ENCODE results near the gene MTCL1. TPM values are rescaled to one million over a fixed set of nuclear protein-coding genes. Genes with fewer than 3 reads are reported as not detected.

Gene MTCL1
- total RNA-seq, 1 donor from 2014 or later: 0.42 TPM

DNA sequence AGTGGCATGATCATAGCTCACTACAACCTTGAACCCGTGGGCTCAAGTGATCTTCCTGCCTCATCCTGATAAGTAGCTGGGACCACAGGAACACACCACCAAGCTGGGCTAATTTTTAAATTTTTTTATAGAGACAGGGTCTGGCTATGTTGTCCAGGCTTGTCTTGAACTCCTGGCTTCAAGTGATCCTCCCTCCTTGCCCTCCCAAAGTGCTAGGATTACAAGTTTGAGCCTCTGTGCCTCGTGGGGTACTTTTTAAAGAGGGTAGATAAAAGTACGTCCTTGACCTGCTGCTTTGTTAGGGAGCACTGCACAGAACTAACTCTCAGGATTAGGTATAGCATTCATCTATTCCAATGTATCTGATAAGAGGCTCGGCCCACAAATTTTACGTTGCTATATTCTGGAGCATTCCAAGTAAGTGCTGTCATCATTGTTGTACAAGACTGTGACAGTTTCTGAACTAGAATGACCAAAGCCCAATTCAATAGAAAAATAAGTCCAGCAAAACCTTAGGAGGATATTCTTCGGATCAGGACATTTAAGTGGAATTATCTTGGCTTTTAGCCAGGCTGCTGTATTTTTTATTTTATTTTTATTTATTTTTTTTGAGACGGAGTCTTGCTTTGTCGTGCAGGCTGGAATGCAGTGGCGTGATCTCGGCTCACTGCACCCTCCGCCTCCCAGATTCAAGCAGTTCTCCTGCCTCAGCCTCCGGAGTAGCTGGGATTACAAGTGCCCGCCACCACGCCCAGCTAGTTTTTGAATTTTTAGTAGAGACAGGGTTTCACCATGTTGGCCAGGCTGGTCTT, 4.1 kb downstream of the MTCL1 start:
- intact Hi-C loops (cut with micrococcal nuclease): no loop called here

DNA sequence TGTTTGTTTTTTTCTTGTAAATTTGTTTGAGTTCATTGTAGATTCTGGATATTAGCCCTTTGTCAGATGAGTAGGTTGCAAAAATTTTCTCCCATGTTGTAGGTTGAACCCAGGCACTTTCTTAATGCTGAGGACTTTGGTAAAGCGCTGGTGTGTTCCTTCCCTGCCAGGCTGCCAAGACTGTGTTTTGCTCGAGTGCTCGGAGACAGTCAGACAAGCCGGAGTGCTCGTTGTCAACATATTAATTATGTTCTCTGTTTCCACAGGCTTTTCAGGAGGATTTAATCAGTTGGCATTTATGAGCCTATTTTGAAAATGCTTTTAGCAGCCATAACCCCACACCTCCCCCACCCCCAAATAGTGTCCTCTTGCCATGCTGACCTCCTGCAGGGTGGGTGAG, 6.4 kb downstream of the MTCL1 start:
- intact Hi-C loops (cut with micrococcal nuclease): no loop called here

DNA sequence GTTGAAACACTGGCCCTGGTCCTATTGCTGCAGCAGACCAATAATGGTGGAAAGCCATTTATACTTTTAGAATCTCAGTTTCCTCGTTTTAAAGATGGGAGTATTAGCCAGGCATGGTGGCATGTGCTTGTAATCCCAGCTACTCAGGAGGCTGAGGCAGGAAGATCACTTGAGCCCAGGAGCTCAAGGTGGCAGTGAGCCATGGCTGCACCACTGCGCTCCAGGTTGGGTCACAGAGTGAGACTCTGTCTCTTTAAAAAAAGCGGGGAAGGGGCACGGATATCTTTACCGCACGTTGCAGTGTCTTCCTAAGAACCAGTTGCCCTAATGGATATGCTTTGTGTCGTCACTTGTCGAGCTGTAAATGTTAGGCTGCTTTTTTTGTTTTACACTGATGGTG, 8.3 kb downstream of the MTCL1 start:
- intact Hi-C loops (cut with micrococcal nuclease): no loop called here

DNA sequence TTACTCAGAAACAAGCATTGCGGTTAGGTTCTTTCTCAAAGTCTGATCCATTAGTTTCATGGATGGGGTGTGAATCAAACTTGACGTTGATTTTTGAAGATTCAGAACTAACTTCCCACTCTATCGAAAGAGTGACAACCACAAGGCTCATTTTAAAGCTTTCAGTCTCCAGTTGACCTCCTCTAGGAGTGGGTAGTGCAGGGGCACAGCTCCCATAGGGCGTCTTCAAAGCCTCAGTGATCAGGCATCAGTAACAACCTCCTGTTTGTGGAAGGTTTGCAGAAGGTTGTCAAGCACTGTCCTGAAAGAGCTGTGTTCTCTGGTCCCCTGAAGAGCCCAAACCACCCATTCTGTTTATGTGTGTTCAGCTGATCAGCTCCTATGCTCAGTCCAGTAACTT, 10.2 kb downstream of the MTCL1 start:
- intact Hi-C loops (cut with micrococcal nuclease): no loop called here

DNA sequence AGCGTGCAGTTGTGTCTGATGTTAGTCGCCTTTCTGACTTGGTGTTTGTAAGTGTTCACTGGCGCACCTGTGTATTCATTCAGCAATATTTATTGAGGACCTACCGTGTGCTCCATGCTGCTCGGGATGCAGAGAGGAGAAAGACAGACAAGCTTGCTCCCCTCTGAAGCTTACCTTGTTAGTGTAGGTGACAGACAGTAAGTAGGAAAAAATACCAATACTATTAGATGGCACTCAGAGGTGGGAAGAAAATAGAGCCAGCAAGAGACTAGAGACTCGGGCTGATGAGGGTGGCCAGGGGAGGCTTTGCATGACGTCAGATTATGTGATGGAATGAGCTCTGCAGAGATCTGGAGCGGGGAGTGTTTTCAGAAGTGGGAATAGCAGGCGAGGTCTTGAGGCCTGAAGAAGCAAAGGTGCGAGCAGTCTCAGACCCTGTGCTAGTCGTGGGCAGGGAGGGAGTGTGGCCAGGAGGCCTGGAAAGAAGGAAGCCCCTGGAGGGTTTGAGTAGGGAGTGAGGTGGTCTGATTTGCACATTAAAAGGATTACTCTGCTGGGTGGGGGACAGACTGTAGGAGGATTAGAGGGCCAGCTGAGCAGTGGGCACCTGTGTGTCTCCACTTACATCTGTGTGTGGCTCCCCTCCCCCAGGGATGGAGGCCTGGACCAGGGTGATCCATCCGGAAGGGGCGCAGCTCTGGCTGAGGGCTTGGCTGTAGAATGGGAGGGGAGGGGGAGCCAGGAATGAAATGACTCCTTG, 11.8 kb downstream of the MTCL1 start:
- intact Hi-C loops (cut with micrococcal nuclease): no loop called here

DNA sequence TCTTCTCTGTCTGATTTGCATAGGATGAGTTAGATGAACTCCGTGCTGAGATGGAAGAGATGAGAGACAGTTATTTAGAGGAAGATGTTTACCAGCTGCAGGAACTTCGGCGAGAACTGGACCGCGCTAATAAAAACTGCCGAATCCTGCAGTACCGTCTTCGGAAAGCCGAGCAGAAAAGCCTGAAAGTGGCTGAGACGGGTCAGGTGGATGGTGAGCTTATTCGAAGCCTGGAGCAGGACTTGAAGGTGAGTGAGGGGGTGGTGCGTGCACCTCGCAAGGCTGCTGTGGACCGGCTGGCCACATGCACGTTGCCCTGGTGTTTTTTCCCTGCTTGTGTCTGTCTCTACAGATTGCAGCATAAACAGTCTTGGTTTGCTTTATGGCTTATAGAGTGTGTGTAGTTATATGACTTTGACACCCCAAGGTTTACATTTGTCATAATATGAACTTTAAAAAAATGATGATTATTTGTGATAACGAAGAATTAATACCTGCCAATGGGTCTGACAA, 13.1 kb downstream of the MTCL1 start:
- intact Hi-C loops (cut with micrococcal nuclease): no loop called here

DNA sequence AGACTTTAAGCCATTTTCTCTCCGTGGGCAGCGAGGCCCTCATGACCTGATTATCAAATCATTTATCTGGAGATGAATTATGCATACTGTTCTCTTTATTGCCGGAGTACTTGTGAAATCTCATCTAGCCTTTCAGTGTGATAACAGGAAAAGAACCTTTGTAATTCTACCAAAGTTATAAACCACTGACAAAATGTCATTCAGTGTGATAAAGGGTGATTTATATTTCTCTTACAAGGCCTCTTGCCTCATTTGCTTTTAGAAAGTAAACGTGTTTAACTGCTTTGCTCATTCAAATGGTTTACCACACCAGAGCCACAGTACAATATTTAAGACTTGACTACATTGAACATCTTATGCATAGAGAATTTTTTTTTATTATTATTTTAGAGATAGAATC, 13.8 kb downstream of the MTCL1 start:
- intact Hi-C loops (cut with micrococcal nuclease): no loop called here

DNA sequence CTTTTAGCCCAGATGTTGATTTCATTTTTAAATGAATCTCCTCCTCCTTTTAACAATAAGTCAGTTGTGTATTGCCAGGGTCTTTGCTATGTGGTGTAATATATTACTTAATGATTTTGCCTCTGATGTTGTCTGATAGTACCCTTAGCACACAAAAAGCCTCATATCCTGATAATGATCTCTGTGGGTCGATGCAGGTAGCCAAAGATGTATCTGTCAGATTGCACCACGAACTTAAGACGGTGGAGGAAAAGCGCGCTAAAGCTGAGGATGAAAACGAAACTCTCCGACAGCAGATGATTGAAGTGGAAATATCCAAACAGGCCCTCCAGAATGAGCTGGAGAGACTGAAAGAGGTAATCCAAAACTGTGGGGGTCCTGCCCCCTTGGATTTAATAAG, 14.8 kb downstream of the MTCL1 start:
- intact Hi-C loops (cut with micrococcal nuclease): no loop called here

DNA sequence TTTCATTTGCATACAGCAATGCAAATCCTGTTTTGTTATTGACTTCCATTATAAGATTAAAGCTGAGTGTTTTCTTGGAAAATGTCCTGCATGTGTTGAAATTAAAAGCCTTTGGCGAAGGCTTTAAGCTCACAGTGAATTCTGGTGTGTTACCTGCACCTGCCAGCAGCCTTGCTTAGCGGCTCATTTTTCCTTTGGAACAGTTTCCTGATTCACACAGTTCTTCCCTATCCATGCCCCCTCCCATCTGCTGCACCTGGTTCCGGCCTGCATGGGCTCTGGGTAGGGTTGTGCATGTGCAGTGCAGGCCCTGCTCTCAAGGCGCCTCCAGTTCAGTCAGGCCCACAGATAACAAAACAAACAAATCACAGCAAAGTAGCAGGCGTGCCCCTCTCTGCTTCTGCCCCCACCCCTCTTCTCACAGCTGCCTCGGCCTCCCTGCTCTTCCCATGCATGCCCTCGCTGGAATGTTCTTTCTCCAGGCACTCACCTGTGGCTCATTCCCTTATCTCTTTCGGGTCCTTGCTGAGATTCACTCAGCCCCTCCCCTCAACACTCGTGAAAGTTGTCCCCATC, 15.8 kb downstream of the MTCL1 start:
- intact Hi-C loops (cut with micrococcal nuclease): no loop called here

DNA sequence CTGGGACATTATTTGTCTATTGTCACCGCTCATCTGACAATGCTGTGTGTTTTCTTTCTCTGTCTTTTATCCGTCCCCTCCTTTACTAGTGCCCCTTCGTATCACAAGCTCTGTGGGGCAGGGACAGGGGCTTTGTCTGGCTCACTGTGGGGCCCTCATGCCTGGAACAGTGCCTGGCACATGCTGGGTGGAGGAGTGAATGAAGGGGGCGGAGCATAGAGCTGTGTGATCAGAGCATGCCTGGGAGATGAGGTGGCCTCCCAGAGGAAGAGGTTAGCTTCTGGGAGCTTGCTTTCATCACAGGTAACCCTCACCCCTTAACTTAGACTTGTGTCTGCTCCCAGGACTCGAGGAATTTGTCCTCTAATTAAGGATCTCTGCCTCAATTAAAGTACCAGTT, 16.4 kb downstream of the MTCL1 start:
- intact Hi-C loops (cut with micrococcal nuclease): no loop called here

DNA sequence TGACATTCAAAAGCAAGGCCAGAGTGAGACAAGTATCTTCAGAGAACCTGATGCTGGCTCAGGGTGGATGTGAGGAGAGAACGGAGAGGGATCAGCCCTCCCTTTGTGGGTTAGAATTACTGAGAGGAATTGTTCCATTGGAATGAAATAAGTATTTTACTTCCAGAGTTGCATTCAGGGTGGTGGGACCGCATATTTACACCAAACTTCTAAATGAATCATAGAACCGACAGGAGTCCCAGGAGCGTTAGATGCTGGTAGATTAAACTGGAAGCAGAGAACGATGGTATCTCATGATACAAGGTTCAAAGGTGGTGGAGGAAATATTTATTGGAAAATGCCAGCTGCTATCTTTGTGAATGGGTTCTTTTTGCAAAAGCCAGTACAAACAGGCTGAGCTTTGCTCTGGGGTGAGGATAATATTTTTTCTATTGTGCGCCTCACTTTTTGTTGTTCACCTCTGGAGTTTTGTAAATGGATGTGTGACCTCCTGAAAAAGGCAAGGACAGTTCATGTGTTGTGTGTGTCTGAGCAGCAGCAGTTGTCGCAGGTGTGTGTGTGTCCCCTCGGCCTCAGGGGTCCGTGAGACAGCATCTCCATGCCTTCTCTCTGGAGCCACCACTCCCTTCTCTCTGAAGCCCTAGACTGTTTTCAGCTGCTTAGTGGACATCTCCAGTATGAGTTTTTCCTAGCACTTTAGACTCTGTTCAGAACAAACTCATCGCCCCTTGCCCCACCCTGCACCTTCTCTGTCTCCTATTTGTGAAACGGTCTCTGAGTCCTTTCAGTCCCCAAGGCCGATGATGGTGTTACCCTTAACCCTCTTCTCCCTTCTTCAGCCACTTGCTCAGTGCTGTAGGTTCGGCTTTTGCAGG, 17.8 kb downstream of the MTCL1 start:
- intact Hi-C loops (cut with micrococcal nuclease): no loop called here

DNA sequence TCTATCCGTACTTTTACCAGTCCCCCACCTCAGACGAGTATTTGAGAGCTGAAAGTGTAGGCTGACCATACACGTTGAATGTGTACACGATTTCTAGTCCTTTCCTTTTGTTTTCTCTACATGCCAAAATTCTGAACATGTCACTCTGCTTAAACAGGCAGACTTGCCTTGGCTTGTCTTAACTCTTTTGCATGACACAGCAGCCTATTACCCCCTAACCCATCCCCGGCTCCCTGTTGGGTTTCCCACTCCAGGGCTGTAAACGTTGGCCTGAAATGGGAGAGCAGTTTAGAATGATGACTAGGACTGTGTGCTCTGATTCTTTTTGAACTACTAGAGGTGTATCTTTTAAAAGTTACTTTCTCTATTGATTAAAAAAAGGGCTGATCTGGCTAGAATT, 19.1 kb downstream of the MTCL1 start:
- intact Hi-C loops (cut with micrococcal nuclease): no loop called here

DNA sequence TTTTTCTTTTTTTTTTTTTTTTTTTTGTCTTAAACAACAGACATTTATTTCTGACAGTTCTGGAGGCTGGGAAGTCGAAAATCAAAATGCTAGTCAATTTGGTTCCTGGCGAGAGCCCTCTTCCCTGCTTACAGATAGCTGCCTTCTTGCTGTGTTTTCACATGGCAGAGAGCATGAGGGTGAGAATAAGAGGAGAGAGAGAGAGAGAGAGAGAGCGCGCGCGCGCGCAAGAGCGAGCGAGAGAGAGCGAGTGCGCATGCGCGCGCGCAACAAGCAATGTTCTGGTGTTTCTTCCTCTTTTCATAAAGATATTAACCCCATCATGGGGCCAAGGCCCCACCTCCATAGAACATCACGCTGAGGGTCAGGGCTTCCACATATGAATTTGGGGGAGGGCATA, 20.9 kb downstream of the MTCL1 start:
- intact Hi-C loops (cut with micrococcal nuclease): no loop called here

DNA sequence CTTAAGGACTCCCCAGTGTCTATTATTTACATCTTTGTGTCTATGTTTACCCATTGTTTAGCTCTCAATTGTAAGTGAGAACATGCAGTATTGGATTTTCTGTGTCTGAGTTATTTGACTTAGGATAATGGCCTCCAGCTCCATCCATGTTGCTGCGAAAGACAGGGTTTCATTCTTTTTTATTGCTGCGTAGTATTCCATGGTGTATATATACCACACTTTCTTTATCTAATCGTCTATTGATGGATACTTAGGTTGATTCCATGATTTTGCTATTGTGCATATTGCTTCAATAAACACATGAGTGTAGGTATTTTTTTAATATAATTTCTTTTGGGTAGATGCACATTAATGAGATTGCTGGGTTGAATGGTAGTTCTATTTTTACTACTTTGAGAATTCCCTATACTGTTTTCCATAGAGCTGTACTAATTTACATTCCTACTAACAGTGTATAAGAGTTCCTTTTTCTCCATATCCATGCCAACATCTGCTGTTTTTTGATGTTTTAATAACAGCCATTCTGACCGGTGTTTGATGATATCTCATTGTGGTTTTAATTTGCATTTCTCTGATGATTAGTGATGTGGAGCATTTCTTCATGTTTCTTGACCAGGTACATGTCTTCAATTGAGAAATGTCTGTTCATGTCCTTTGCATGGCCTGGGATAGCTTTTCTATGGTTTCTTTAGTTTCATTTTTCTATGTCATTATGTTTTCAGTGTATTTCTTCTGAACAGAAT, 21.8 kb downstream of the MTCL1 start:
- intact Hi-C loops (cut with micrococcal nuclease): no loop called here

DNA sequence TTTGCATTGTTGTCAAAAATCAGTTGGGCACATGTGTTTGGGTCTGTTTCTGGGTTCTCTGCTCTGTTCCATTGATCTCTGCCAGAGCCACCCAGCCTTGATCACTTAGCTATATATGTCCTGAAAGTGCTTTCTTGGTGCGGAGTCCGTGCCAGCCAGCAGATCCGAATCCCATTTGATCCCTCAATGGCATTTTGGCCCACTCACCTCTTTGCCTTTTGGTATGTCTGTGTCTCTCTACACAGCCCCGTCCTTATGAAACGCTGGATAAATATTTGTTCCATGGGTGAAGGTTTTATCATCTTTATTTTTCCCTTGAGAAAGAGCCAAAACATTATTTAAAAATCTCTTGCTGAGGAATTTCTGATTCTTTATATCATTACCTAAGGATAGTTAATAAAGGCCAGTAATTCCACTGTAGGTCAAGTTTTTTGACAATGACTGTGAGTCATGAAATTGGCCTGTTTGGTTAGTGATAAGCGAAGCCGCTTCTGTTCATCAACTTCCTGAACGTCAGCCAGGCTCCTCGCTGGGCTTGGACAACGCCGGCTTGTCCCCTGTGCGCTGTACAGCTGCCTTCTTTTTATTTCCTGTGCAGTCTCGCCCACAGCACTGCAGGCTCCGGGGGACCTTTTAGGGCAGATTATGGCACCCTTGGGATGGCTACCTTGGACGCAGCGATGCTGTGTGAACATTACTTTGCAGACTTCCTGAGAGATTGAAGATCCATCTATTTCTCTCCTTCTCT, 24.9 kb downstream of the MTCL1 start:
- intact Hi-C loops (cut with micrococcal nuclease): no loop called here

DNA sequence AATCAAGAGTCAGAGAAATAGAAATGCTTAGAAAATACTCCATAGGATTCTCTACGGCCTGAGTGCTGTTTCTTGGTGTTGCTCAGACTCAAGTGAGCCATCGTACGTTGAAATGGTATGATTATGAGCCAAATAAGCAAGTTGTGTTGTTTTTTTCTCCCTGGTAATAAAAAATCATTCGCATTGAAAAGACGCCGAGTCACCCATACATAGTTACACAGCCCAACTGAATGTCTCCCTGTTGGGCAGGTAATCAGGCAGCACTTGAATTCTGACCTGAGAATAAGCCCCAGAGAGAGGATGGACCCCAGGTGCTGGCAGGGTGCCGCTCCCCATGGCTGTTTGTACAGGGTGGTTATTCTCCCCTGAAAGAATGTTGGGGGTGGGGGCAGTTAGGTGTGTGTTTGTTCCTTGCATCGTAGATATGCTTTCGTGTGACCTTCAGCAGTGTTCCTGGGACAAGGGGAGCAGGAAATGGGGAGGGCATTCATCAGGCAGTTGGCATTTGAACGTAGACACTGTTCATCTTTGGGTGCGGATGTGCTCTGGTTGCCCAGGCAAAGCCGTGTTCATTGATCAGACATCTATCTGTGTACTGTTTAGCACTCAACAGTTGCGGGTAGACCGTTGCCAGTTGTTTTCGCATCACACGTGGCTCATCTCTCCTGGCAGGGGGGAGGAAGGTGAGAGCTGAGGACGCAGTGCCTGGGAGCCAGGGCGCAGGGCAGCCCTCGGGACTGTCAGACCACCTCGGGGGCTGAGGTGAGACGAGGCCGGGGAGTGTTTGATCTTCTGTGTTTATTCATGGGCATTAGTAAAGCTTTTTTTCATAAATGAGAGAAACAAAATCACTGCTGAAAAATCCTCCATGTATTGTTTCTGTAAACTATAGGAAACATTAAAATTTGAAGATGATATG, 27.3 kb downstream of the MTCL1 start:
- intact Hi-C loops (cut with micrococcal nuclease): no loop called here

DNA sequence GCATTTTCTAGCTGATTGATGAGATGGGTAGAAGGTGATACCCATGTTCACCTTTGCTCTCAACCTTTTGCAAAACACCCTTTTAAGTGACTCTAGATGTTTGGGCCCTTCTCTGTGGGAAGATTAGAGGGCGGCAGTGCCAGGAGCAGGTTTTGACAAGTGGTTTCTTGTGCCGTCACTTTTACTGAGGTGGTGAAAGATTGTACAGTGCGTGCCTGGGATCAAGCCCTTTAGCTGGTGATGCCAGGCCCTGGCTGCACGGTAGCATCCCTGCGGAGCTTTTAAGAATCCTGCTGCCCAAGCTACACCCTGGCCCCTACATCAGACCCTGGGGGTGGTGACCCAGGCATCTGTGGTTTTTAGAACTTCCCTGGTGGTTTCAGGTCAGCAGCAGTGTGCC, 29.1 kb downstream of the MTCL1 start:
- intact Hi-C loops (cut with micrococcal nuclease): no loop called here

DNA sequence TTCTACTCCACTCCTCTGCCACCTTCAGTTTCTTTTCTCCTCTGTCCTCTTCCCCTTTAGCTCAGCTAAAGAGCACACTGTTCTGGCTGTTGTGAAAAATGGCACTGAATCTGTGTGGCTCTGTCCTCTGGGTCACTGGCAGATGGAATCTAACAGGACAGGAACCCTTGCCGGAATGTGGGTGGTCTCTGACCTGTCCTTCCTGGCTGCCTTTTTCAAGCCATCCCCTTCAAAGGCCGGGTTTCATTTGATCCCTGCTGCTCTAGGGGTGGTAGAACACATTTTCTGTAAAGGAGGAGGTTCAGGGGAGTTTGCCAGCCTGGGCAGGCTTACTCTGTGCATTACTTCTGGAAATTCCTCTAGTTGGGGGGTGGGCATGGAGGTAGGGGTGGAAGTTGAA, 29.9 kb downstream of the MTCL1 start:
- intact Hi-C loops (cut with micrococcal nuclease): no loop called here

DNA sequence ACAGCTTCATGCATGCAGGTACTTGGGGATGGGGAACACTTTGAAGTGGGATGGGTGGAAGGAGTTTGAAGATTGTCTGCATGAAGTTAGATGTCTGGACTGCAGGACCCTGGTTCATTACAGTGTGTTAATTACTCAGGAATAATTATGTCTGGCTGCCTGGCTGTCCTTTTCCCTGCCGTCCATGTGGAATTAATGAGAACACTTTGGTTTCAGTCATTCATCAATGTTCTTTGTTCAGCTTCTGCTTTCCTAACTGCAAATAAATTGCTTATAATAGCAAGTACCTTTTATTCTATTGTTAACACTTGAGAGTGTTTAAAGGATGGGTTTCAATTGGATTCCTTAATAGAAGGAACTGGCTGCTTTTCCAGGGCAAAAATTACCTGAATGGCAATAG, 35.8 kb downstream of the MTCL1 start:
- intact Hi-C loops (cut with micrococcal nuclease): no loop called here

All from T-helper 1 cell treated with Interleukin-12 subunit alpha and Interleukin-12 subunit beta and Interleukin-4 antibody, amounts not matched to agents 30 ng/mL and 1 ng/mL, for 36 hours (primary cell).